Muscle layer of colon (tissue), 2 donors: Measurements from ENCODE around the gene GJD3.
A peak's percentile ranks its signal among the peaks of the same experiment; 100 is the strongest.

Experiments
- H3K27ac ChIP-seq: one replicate; pipeline ENCODE4 v1.7.0; 2013; ENCODE audit warnings: low read depth, mild to moderate bottlenecking, low read length, moderate library complexity
- H3K27me3 ChIP-seq, 2 donors: one replicate each; pipeline ENCODE4 v1.7.0; 2013; ENCODE audit warnings: low read length in 2 of 2, mild to moderate bottlenecking in 2 of 2; ENCODE audit not compliant: insufficient read depth in 2 of 2, control insufficient read depth in 1 of 2
- H3K36me3 ChIP-seq: one replicate; pipeline ENCODE4 v1.7.0; 2013; ENCODE audit warnings: mild to moderate bottlenecking, low read length; ENCODE audit not compliant: insufficient read depth
- H3K4me1 ChIP-seq: one replicate; pipeline ENCODE4 v1.7.0; 2013; ENCODE audit warnings: mild to moderate bottlenecking, low read length; ENCODE audit not compliant: insufficient read depth
- H3K4me3 ChIP-seq, 2 donors: one replicate each; pipeline ENCODE4 v1.7.0; 2013; ENCODE audit warnings: low read length in 2 of 2, low read depth in 1 of 2, mild to moderate bottlenecking in 1 of 2, moderate library complexity in 1 of 2
- H3K9ac ChIP-seq: one replicate; pipeline ENCODE4 v1.7.0; 2013; ENCODE audit warnings: low read length
- H3K9me3 ChIP-seq: one replicate; pipeline ENCODE4 v1.7.0; 2013; ENCODE audit warnings: mild to moderate bottlenecking, low read length
- donor health status: abdominal sarcoma.
- donor health status: Adenocarcinoma of cecum.

The GJD3 gene

DNA sequence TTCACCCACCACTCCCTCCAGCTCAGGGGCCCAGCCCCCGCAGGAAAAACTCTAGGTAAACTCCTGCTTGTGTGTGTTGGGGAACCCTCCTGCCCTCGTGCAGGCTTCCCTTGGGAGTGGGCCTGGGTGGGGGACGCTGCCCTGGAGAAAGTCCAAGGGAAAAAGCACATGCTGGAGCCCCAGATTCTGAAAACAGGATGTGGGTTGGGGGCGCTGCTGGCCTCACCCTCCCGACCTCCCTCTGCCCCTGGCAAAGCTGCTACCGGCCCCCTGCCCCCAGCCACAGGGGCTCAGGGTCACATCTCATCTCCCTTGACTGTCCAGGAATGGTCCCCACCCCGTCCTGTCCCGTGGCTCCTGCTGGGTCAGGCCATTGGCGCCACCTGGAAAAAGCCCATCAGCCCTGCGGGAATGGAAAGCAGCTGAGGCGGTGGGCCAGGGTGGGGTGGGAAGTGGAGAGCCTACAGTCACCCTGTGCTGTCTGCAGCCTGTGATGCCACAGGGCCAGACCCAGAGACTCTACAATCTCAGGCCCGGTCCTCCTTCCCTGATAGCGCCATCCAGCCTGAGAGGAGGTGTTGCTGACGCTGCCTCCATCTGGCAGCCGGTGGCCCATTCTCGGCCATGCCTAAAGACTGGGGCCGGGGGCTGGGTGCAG lies 2.5 kb upstream of the GJD3 start:
- Histone ChIP-seq H3K4me1 (peaks cover 3% of the 10 kb centered on the region), H3K27ac (no peak overlapping the region), H3K9ac (no peak overlapping the region), H3K4me3 (no peak overlapping the region), H3K9me3 (no peaks in the 10 kb centered on the region), H3K27me3 (peaks cover 0 to 6% of the 10 kb centered on the region in 2 donors), H3K36me3 (no peaks in the 10 kb centered on the region)

DNA sequence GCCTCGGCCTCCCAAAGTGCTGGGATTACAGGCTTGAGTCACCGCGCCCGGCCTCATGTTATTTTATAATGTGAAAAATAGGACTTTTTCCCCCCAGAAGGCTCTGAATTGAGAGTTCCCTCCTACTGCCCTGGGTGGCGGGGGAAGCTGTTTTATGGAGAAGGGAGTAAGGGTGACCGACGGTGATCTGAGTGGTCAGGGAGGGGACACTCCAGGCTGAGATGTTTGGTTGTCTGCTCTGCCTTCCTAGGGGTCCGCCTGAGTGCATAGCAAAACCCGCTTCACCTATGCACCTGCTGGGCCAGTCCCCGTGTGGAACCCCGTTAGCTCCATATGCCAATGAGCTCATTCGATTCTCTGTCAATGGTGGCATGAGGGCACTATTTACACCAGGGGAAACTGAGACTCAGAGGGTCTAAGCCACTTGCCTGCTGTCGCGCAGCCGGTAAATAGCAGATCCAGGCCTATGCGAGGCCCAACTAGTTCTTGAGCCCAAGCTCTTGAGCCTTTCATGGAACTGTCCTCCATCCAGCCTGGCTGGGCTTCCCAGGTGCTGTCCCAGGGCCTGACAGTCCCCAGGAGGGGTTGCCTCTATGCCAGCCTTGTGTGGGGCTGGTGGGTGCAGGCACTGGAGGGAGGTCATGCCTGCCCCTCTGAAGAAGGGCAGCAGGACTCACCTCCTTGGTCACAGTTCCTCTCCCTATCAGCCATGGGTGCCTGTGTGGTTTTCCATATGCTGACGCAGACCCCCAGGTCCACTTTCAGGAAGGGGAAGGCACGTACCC lies 1.7 kb upstream of the GJD3 start:
- H3K4me1 ChIP-seq: peaks cover 3% of the 10 kb centered on the region
- H3K27me3 ChIP-seq: peaks cover 0 to 7% of the 10 kb centered on the region in 2 donors
- no peaks in the 10 kb centered on the region for H3K36me3 ChIP-seq
- H3K27ac ChIP-seq: no peak overlapping the region
- no peaks in the 10 kb centered on the region for H3K9me3 ChIP-seq
- H3K4me3 ChIP-seq: no peak overlapping the region
- no peak overlapping the region for H3K9ac ChIP-seq

DNA sequence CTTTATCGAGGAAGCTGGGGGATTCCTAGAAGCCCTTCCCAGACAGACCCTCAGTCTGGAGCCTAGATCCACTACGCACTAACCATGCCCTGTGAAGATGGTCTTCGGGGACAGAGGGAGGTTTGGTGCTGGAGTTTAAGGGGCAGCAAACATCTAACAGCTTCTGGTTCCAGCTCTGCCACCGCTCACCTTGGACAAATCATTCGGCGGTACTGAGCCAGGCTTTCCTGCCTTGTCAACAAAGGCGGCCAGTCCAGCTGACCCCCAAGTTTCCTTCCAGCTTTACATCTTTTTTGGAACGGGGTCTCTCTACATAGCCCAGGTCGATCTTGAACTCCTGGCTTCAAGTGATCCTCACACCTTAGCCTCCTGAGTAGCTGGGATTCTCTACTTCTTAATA lies 369 bp upstream of the GJD3 start:
- Histone ChIP-seq H3K4me1 (peaks cover 3% of the 10 kb centered on the region), H3K27ac (no peak overlapping the region), H3K9me3 (no peaks in the 10 kb centered on the region), H3K36me3 (no peaks in the 10 kb centered on the region), H3K4me3 (peak overlapping the region in 1 of 2 donors; percentile 41), H3K27me3 (peaks cover 0 to 7% of the 10 kb centered on the region in 2 donors), H3K9ac (no peak overlapping the region)

DNA sequence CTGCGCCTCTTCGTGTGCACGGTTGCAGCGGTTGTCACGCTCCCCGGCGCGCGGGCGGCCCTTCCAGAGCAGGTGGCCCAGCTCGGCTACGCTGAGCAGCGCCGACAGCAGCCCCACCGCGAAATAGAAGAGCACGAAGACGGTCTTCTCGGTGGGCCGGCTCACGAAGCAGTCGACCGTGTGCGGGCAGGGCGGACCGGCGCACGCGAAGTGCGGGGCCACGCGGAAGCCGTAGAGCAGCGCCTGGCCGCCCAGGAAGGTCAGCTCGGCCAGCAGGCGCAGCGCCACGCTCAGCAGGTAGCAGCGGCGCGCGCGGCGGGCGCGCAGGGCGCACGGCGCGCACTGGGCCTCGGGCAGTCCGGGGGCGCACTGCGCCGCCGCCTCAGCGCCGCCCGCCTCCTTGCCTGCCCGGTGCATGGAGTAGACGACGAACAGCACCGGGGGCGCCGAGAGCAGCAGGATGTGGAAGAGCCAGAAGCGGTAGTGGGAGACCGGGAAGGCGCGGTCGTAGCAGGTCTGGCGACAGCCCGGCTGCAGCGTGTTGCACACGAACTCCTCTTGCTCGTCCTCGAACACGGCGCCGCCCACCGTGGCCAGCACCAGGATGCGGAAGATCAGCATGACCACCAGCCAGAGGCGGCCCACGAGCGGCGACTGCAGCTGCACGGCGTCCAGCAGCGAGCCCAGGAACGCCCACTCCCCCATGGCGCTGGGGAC lies 1.3 kb downstream of the GJD3 start:
- no peak overlapping the region for H3K27ac ChIP-seq
- peaks cover 0 to 7% of the 10 kb centered on the region in 2 donors for H3K27me3 ChIP-seq

DNA sequence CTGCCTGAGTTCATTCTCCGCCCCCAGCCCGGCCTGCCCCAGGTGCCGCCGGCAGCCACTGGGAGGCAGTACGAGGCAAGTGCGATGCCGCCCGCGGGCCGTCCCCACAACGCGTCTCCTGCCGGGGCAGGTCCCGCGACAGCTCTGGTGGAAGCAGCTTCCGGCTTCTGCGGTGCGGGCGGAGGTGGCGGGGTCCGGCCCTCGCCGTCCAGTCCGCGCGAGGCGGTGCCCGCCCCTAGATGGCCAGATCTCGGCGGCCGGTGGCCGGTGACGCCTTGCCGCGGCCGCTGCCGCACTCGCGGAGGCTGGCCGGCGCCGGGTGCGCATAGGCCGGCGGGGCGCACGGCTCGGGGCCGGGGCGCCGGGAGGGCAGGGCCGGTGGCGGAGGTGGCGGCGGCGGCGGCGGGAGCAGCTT lies 1.8 kb downstream of the GJD3 start:
- peaks cover 0 to 7% of the 10 kb centered on the region in 2 donors for H3K27me3 ChIP-seq
- H3K4me3 ChIP-seq: peak overlapping the region; percentile 16 to 54
- H3K27ac ChIP-seq: no peak overlapping the region

More for the DNA sequence above, 1.3 kb downstream of the GJD3 start:
- peak overlapping the region; percentile 41 to 54 for H3K4me3 ChIP-seq
- H3K4me1 ChIP-seq: peaks cover 3% of the 10 kb centered on the region
- no peak overlapping the region for H3K9ac ChIP-seq
- H3K9me3 ChIP-seq: no peaks in the 10 kb centered on the region
- H3K36me3 ChIP-seq: no peaks in the 10 kb centered on the region

DNA sequence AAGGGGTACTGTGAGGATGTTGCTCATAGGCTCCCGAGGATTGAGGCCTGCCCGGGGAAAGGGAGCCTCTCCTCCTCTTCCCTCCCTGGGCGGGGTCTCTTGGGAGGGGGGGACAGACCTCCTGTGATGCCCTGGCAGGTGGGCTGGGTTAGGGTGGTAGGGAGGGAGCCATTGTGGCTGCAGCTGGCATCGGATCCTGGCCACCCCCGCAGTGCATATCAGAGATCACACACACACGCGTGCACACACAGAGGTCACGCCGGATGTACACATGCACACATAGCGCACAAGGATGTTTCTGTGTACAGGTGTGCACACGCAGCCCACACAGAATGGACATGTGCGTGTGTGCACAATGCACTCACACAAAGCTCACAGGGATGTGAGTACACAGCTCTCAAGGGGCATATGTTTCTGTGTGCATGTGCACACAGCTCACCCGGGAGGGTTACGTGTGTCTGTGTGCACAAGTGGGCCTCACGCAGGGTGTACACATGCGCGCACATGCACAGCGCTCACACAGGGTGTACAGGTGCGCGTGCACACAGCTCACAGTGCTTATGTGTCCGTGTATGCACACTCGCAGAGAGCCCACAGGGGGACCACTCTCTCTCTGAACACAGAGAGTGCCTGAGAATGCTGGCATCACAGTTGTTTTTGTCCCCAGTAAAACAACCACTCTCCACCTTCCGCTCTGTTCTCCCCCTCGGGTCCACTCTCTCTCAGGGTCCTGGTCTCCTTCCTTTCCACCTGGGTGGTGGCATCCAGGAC lies 2.4 kb downstream of the GJD3 start:
- H3K9me3 ChIP-seq: no peaks in the 10 kb centered on the region
- no peak overlapping the region for H3K9ac ChIP-seq
- no peaks in the 10 kb centered on the region for H3K36me3 ChIP-seq
- peak overlapping the region; percentile 13 to 16 for H3K4me3 ChIP-seq
- H3K4me1 ChIP-seq: peaks cover 3% of the 10 kb centered on the region
- no peak overlapping the region for H3K27ac ChIP-seq
- H3K27me3 ChIP-seq: peaks cover 0 to 7% of the 10 kb centered on the region in 2 donors

More for the DNA sequence above, 1.8 kb downstream of the GJD3 start:
- no peaks in the 10 kb centered on the region for H3K9me3 ChIP-seq
- no peak overlapping the region for H3K9ac ChIP-seq
- no peaks in the 10 kb centered on the region for H3K36me3 ChIP-seq
- peaks cover 3% of the 10 kb centered on the region for H3K4me1 ChIP-seq

DNA sequence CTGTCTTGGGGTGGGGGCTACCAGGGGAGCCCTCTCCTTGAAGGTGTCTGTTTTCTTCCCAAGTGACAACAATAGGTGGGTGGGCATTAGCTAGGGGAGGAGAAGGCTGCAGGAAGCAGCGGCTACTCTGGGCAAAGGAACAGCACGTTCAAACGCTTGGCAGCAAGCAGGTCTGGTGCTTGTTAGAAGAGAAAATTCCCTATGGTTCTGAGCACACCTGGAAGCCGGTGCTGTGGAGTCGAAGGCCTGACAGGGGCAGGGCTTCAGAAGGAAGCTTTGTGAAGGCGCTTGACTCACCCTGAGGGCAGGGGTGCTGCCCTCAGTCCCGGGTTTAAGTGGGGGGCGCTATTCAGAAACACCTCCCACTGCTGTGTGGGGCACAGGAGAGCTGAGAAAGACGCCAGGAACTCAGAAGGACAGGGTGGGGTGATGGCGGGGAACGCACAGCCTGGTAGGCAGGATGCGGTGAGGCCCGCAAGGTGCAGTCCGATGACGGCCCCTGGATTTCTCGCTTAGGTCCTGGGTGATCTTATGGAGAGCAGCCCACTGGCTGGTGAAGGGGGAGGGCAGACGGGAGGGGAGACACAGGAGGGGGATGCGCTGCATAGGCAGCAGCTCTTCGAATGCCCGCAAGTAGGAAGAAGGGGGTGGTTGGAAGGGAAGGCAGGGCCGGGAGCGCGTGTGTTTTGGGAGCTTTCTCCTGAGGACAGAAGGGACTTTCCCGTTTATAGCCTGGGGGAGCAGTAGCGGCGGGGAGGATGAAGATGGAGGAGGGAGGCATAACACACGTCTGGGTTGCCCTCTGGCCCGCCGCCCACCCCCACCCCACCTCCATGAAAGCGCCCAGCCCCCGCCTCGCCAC lies 3.2 kb downstream of the GJD3 start:
- H3K4me3 ChIP-seq: no peak overlapping the region
- no peaks in the 10 kb centered on the region for H3K36me3 ChIP-seq
- no peak overlapping the region for H3K9ac ChIP-seq
- H3K4me1 ChIP-seq: peaks cover 3% of the 10 kb centered on the region
- no peaks in the 10 kb centered on the region for H3K9me3 ChIP-seq
- no peak overlapping the region for H3K27ac ChIP-seq
- H3K27me3 ChIP-seq: peaks cover 0 to 7% of the 10 kb centered on the region in 2 donors

DNA sequence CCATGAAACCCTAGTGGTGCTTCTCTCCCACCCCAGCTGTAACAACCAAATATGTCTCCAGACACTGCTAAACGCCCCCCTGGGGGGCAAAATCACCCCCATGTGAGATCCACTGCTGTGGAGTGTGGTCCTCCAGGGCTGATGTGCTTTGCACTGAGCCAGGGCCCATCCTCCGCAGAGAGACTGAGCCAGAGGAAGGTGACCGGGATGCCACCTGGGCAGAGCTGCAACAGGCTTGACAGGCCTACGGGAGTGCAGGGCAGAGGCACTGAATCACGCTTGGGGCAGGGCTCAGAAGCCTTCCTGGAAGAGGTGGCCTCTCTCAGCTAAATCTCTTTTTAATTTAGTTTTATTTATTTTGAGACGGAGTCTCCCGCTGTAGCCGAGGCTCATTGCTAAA lies 4.4 kb downstream of the GJD3 start:
- no peak overlapping the region for H3K4me3 ChIP-seq
- H3K9ac ChIP-seq: no peak overlapping the region
- H3K36me3 ChIP-seq: peaks cover 6% of the 10 kb centered on the region
- no peak overlapping the region for H3K27ac ChIP-seq
- H3K27me3 ChIP-seq: peaks cover 0 to 7% of the 10 kb centered on the region in 2 donors
- peaks cover 11% of the 10 kb centered on the region for H3K4me1 ChIP-seq
- H3K9me3 ChIP-seq: no peaks in the 10 kb centered on the region

DNA sequence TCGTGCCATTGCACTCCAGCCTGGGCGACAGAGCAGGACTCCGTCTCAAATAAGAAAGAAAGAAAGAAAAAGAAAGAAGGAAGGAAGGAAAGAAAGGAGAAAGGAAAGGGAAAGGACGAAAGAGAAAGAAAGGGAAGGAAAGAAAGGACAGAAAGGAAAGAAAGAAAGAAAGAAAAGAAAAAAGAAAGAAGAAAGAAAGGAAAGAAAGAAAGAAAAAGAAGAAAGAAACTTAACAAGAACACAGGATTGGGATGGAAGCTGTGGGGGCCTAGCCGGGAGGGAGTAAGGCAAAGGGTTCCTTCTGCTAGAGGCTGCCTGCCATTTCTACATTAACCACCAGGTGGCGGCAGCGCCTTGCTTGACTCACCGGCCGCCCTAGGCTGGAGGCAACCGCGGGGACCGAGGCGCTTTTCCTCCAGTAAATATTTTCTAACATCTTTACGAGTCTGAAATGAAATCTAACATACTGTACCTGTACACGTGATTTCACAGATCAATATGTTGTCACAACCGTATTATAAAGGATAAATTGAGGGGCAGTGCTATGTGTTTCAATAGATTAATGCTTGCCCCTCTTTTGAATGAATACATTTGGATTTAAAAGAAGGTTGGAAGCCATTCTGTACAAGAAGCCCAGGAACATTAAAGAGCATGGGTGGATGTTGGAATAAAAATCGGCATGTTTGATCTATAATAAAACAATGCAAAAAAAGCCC lies 6.1 kb downstream of the GJD3 start:
- peaks cover 0 to 7% of the 10 kb centered on the region in 2 donors for H3K27me3 ChIP-seq
- no peak overlapping the region for H3K27ac ChIP-seq
- peaks cover 14% of the 10 kb centered on the region for H3K4me1 ChIP-seq
- no peak overlapping the region for H3K9ac ChIP-seq
- no peak overlapping the region for H3K4me3 ChIP-seq
- H3K9me3 ChIP-seq: no peaks in the 10 kb centered on the region
- H3K36me3 ChIP-seq: peaks cover 15% of the 10 kb centered on the region
